PFSK-1 (cell line): ENCODE results near the gene CCDC63.

ENCODE experiments used
- POLR2AphosphoS5 ChIP-seq: IDR thresholded peaks from 2 replicates; pipeline ENCODE4 v1.6.1; 2012; ENCODE audit warnings: low read depth, mild to moderate bottlenecking, control low read depth, low read length, moderate library complexity
- SIN3A ChIP-seq: IDR thresholded peaks from 2 replicates; pipeline ENCODE4 v1.6.1; 2012; ENCODE audit warnings: mild to moderate bottlenecking, low read length, moderate library complexity, borderline replicate concordance; ENCODE audit not compliant: insufficient read depth

DNA sequence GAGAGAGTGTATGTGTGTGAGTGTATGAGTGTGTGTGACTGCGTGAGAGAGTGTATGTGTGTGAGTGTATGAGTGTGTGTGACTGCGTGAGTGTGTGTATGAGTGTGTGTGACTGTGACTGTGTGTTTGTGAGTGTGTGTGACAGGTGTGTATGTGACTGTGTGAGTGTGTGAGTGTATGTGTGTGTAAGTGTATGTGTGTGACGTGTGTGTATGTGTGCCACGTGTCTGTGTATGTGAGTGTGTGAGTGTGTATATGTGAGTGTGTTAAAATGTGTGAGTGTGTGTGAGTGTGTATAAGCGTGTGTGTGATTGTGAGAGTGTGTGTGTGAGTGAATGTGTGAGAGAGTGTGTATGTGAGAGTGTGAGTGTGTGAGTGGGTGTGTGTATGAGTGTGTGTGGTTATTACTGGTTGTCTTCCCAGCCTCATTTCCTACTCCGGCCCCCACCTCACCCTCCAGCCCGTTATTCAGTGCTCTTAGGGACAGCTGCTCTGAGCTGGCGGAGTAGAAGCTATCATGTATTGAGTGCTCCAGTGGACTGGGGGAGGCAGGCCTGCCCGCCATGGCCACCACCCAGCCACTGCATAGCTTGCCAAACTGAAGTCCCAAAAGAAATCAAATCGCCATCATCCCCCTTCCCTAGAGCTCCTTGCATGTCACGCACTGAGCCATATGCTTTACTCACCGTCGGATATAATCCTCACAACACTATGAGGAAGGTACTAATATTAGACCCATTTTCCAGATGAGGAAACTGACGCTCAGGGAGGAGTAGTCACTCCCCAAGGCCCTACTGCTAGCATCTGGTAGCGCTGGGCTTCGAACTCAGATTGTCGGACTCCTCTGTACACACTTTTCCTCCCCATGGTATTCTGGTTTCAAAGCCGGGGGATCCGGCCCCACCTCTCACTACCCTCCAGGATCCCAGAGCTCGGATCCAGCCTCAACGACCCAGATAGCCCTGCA lies 83.8 kb downstream of the CCDC63 start:
- TF ChIP-seq POLR2AphosphoS5 (no peak), SIN3A (no peak)
